Raji (cell line): ENCODE data around the gene CES1.

Source experiments
- POLR2A ChIP-seq: IDR thresholded peaks from 2 replicates; pipeline ENCODE4 v1.6.1; 2011; ENCODE audit warnings: low read depth, low read length, control low read depth; ENCODE audit not compliant: insufficient read depth

Gene CES1

DNA sequence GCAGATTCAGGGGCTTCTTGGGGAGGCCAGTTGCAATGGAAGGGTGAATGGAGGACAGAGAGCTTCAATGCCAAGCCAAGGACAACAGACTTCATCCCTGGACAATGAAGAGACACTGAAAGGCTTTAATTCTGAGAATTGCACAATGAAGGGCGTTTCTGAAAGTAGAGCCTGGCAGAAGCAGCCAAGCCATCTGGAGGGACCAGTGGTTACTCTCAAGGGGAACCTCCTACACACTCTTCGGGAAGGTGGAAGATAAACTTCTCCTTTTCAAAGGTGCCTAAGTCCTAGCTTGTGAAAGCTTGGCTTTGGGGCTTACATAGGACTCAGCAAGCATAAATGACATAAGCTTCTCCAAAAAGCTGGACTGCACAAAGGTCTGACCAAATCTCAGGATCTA is 6.2 kb upstream of the CES1 start:
- no peak for TF ChIP-seq POLR2A

DNA sequence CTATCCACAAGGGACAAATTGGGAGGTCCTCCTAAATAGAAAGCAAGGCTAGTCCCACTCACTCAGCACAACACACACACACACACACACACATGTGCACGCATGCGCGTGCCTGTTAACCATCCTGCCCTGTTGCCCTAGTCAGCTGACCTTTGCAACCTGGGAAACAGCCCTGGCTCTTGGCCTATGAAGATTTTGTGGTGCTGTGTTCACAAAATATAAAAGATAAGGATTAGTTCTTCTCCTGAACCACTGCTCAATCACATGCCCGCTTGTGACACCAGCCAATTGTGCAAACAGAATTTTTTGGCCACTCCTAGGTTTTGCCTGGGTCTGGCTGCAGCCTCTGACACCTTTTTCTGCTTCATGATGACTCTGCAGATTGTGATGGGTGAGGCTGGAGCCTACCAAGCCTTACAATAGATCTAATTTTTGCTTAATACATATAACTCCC is 3.3 kb upstream of the CES1 start:
- no peak for TF ChIP-seq POLR2A

DNA sequence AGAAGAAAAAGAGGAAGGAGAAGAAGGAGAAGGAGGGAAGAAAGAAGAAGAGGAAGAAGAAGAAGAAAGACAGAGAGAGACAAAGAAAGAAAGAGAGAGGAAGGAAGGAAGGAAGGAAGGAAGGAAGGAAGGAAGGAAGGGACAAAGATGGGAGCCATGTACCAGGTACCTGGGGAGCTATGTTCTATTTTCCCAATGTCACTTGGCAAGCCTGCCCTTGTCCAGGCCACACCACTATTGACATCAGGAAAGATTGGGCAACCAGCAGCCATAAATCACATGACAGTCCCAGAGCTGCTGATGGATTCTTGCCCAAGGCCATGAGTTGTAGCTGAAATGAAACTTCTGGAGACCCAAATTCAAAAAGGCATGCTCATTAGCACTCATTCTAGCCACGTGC is 2.7 kb upstream of the CES1 start:
- TF ChIP-seq POLR2A: no peak

DNA sequence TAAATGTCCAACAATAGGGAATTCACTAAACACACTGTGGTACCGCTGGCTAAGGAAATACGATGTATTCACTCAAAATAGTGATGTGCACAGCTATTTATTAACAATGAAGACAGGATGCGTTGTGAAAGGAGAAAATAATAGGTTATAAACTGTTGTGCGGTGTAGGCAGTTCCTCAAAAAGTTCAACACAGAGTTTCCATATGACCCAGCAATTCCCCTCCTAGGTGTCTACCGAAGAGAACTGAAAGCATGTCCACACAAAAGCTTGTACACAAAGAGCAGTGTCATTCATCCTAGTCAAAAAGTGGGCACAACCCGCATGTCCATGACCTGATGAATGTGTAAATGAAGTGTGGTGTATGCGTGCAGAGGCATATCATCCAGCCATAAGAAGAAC is 1.2 kb upstream of the CES1 start:
- no peak for TF ChIP-seq POLR2A

DNA sequence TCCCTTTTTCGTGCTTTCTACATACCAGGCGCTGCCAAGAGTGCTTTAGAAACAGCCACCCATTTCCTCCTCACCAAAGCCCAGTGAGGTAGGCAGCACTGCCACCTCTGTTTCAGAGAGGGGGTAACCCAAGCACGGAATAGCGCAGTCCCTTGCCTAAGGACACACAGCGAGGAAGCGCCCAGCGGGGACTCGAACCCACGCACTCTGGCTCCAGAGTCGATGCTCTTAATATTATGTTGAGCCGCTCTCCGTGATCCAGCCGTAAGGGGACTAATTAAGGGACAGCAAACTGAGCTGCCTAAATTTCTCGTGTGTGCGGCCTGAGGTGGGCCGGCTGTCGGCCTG is 497 bp downstream of the CES1 start:
- TF ChIP-seq POLR2A: no peak

DNA sequence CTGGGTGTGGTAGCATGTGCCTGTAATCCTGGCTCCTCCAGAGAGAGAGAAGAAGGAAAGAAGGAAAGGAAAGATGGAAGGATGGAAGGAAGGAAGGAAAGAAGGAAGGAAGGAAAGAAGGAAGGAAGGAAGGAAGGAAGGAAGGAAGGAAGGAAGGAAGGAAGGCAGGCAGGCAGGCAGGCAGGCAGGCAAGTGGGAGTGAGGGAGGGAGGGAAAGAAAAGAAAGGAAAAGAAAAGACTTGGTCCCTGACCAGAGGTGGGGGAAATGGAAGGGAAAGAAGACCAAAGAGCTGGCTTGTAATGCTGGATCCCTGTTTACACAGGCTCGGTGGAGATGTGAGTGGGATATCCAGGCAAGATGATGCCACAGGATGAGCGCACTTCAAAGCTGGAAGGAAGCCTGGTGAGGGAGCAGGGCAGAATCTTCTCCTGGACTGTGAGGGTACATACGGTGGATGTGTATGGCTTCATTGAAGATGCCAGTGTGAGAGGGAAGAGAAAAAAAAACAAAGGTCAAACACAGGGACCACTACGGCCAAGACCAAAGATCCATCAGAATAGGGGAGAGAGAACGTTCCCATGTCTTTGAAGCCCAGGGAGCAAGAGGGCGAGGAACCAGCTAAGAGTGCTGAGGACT is 2.1 kb downstream of the CES1 start:
- no peak for TF ChIP-seq POLR2A

DNA sequence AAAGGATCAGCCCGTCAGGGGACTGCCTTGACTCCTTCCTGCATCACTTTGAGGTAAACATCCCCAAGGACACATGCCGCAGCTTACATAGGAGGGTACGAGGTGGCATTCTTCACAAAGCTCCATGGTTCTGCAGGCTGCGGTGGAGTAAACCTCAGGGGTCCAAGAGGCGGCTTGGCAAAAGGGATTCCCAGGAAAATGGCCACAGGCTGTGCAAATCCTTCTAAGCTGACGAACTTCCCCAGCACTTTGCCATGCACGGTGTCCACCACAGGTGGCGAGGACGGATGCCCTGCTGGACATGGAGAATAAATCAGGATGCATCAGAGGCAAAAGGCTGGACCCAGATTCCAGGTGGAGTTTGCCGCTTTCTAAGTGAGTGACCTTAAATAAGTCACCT is 4.2 kb downstream of the CES1 start:
- no peak for TF ChIP-seq POLR2A

DNA sequence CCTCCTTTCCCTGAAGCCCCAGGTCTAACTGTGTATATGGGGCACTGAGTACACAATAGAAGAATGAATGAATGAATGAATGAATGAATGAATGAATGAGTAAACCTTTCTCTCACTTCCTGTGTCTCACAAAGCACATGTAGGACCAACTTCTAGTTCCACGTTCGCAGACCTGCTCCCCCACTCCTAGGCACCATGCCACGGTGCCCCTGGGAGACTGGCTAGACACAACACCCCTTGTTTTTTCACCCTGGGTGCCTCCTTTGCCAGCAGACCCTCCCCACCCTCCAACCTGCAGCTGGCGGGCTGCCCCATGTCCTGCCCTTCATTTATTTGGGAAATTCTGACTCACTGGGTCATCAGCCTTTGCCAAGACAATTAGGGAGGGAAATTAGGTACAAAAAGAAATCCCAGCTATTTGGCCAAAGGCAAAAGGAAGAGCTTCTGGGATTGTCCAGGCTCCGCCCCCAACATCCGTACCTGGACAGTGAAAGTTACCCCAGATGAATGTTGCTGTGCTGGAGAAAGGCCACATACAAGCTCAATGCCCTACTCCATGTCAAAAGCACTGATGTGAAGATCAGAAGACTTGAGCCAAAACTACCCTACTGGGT is 7.7 kb downstream of the CES1 start:
- TF ChIP-seq POLR2A: no peak

DNA sequence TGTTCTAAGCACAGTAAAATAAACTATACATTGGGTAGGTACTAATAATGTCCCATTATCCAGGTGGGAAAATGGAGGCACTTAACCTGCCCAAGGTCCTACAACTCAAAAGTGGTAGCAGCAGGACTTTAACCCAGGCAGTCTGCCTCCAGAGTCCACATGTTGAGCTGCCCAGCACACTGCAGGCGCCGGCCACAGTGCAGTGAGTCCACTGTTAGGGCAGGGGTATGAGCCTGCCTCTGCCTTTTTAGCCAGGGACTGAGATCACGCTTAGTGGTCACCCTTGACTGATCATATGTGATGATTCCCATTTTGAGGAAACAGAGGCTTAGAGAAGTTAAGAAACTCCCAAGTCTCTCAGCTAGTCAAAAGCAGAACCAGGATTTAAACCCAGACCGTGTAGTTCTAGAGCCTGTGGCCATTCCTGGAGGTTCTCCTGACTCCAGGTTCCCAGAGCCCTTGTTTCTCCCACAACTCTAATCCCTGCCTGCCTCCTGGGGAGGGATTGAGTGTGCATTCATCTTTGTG is 8.4 kb downstream of the CES1 start:
- TF ChIP-seq POLR2A: no peak

DNA sequence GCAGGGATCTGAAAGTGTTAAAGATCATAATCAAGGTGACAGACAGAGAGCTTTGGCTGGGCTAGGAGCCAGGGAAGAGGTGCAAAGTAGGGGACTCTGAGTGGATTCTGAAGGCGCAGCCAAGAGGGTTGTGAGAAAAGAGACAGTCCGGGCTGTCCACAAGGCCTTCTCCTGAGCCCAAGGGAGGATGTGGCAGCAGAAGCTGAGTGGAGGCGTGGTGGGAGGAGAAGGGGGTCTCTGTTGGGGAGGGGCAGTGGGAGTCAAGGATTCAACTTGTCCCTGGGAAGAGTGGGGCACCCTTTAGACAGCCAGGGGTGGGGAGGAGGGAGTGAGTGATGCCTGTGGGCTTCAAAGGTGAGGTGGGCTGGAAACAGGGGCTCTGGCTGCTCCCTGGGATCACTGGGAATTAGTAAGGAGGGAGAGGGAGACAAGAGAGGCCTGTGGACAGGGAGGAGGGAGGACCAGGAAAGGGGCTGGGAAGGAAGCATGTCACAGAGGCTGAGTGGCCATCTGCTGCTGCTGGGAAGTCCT is 10.6 kb downstream of the CES1 start:
- TF ChIP-seq POLR2A: no peak

DNA sequence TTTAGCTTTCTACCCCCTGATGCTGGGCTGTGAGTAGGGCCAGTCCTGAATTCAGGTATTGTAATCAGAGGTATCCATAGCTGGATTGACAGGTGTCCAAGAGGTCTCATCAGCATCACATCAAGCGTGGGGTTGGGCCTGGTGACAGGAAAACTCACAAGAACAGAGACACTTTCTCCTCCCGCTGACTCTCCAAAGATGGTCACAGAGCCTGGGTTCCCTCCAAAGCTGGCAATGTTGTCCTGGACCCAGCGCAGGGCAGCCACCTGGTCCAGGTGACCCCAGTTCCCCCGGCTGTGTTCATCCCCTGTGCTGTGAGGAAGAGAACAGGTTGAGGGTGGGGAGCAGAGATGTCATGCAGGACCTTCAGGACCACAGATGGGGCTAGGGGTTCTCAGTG is 11.7 kb downstream of the CES1 start:
- TF ChIP-seq POLR2A: no peak

DNA sequence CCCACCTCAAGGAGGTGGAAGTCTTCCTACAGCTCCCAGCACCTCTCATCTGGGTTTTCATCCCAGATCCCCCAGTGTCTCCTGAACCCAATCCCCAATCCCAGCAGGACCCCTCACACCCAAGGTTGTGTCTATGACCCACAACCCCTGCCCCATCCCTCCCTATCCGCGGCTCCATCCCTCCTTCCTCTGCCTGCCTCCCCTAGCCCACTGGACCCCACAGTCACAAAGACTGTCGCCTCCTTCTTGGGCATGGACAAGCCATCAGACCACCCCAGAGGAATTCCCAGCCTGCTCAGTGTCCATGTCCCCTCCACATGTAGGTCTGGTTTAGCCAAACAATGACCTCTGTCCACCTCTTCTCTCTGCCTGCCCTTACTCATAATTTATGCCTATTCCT is 12.3 kb downstream of the CES1 start:
- no peak for TF ChIP-seq POLR2A

DNA sequence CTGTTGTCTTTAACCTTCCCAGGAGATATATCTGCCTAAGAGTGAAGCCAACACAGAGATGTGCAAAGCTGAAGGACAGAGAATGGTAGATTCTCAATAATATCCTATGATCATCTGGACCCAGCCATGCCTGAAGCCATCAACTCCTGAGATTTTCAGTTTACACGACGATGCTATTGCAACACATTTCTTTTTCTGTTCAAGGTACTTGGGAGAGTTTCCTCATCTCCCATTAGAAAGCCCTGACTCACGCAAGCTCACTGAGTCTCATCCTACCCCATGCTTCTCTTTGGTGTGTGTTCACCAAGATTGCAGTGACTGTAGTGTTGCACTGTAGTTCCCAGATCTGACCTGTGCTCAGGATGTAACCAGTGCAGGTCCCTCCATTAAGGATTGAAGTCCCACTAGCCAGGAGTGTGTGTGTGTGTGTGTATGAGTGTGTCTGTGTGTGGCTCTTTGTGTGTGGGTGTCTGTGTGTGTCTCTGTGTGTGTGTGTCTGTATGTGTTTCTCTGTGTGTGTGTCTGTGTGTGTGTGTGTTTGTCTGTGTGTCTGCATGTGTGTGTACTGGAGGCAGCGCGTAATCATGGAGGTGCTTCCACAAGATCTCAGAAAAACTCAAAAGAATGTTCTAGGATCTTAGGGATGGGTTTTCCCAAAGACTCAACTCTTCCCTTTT is 15.5 kb downstream of the CES1 start:
- TF ChIP-seq POLR2A: no peak

DNA sequence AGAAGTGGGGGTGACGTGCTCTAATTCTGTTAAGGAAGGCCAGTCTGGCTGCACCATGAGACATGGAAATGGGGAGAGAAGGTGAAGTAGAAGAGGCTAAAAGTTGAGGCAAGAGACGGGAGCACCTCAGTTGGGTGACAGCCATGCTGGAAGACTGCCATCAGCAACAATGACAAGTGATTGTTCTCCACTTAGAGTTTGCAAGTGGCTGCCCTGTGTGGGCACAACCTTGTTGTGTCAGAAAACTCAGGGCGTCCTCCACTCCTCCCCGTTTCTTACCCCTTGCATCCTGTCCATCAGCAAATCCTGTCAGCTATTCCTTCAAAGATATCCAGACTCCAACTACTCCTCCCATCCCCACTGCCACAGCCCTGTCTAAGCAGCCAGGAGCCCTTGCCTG is 17.6 kb downstream of the CES1 start:
- no peak for TF ChIP-seq POLR2A

DNA sequence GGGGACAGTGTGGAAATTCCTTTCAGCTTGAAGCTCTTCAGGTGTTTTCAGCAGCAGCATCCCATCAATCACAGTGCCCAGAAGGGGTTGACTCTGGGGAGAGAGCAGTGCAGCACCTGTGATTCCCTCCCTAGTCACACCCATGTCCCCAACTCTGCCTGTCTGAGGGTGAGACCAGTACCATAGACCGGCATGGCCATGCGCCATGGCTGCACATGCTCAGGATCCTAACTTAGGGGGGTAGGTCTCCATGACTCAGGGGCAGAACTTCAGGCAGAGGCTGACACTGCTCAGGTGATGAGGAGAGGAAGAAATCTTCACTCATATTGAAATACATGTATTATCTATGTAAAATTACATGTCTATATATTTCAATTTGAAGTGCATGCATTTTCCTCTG is 19.9 kb downstream of the CES1 start:
- no peak for TF ChIP-seq POLR2A

DNA sequence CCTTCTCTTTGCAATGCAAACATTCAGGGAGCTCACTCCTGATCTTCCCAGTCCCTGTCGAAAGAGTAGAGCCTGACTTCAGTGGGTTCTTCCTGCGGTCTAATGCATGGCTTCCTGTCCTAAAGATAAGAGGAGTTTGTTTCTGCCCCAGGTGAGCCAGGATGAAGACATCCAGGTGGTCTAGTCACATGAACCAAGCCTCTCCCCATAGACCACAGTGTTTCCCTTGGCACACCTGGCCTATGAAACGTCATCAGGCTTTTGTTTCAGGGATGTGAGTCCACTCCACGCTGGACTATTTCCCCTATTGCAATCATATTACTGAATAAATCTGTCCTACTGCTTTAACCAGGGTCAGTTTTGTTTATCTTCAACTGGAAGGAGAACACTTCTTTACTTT is 21.1 kb downstream of the CES1 start:
- TF ChIP-seq POLR2A: no peak

DNA sequence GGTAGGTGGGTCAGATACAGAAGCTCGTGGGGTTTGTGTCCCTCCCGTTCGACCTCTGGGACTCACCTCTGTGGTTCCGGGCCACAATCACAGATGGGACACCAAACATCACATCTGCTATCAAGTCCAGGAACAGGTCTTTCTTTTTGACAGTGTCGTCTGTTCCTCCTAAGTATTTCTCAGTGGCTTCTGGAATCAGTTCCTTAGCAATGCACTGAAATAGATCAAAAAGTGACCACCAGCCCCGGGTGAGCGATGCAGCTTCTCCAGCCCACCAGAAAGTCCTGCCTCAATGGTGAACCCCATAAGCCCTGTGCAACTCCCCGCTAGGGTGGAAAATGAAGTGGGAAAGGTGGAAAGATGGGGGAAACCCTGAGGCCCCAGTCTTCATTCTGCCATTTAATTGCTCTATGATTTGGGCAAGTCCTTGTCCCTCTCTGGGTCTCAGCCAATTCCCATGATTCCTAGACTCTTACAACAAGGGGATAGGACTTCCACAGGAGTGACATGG is 22.4 kb downstream of the CES1 start:
- TF ChIP-seq POLR2A: no peak

DNA sequence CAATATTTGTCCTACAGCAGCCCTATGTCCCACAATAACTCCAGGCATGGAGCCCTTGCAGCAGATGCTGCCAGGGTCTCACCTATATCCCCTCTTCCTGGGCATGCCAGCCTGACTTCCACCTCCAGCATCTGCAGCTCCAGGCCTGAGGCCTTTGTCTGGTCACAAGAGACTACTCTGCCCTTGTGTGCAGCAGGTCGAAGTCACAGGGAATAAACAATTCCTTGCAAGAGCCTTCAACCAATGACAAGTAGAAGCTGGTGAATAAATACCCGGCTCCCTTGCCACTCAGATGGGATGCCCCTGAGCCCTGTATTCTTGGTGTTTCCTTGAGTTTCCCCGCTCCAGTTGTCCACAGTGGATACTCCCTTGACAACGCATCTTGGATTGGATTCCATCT is 23.0 kb downstream of the CES1 start:
- TF ChIP-seq POLR2A: no peak
